Duodenal mucosa (tissue), 2 donors: ENCODE measurements around the gene QTRT2.

Source experiments
- H3K27ac ChIP-seq: one replicate; pipeline ENCODE4 v1.7.0; 2013; ENCODE audit warnings: low read depth, low read length
- H3K27me3 ChIP-seq, 2 donors: one replicate each; pipeline ENCODE4 v1.7.0; 2013; ENCODE audit warnings: low read length in 2 of 2, control low read depth in 1 of 2; ENCODE audit not compliant: insufficient read depth in 2 of 2, control insufficient read depth in 1 of 2
- H3K36me3 ChIP-seq, 2 donors: one replicate each; pipeline ENCODE4 v1.7.0; 2013; ENCODE audit warnings: low read length in 2 of 2, control low read depth in 1 of 2; ENCODE audit not compliant: insufficient read depth in 2 of 2, control insufficient read depth in 1 of 2
- H3K4me1 ChIP-seq, 2 donors: one replicate each; pipeline ENCODE4 v1.7.0; 2013; ENCODE audit warnings: low read length in 2 of 2, control low read depth in 1 of 2; ENCODE audit not compliant: insufficient read depth in 2 of 2, control insufficient read depth in 1 of 2
- H3K4me3 ChIP-seq, 2 donors: one replicate each; pipeline ENCODE4 v1.7.0; 2013; ENCODE audit warnings: low read length in 2 of 2, low read depth in 1 of 2
- H3K9ac ChIP-seq, 2 donors: one replicate each; pipeline ENCODE4 v1.7.0; 2013; ENCODE audit warnings: low read length in 2 of 2, low read depth in 1 of 2
- H3K9me3 ChIP-seq, 2 donors: one replicate each; pipeline ENCODE4 v1.7.0; 2013; ENCODE audit warnings: low read length in 2 of 2, control low read depth in 1 of 2; ENCODE audit not compliant: control insufficient read depth in 1 of 2

The QTRT2 gene

GRCh38 chr3:114076711-114077110, 20.2 kb downstream of the QTRT2 start:
- H3K27me3 ChIP-seq: no peaks in the 10 kb centered on the region
- peaks cover 34 to 89% of the 10 kb centered on the region in 2 donors for H3K36me3 ChIP-seq
- H3K9ac ChIP-seq: no peak overlapping the region
- H3K27ac ChIP-seq: no peak overlapping the region
- no peak overlapping the region for H3K4me3 ChIP-seq
- no peaks in the 10 kb centered on the region for H3K4me1 ChIP-seq
- no peaks in the 10 kb centered on the region for H3K9me3 ChIP-seq

- Histone ChIP-seq H3K9me3 (no peaks in the 10 kb centered on the region), H3K4me1 (no peaks in the 10 kb centered on the region), H3K36me3 (peaks cover 26 to 83% of the 10 kb centered on the region in 2 donors), H3K27me3 (no peaks in the 10 kb centered on the region), H3K9ac (no peak overlapping the region), H3K27ac (no peak overlapping the region), H3K4me3 (no peak overlapping the region)
These were observed 21.6 kb downstream of the QTRT2 start for GRCh38 chr3:114078126-114078525.

- Histone ChIP-seq H3K4me3 (no peak overlapping the region), H3K27me3 (no peaks in the 10 kb centered on the region), H3K4me1 (no peaks in the 10 kb centered on the region), H3K9ac (no peak overlapping the region), H3K36me3 (peaks cover 21 to 74% of the 10 kb centered on the region in 2 donors), H3K9me3 (no peaks in the 10 kb centered on the region), H3K27ac (no peak overlapping the region)
These were observed 23.2 kb downstream of the QTRT2 start for GRCh38 chr3:114079761-114080160.

- Histone ChIP-seq H3K9ac (no peak overlapping the region), H3K27me3 (no peaks in the 10 kb centered on the region), H3K27ac (no peak overlapping the region), H3K36me3 (peaks cover 21 to 71% of the 10 kb centered on the region in 2 donors), H3K4me1 (no peaks in the 10 kb centered on the region), H3K9me3 (no peaks in the 10 kb centered on the region), H3K4me3 (no peak overlapping the region)
These were observed 23.7 kb downstream of the QTRT2 start for GRCh38 chr3:114080201-114080600.

- no peak overlapping the region for H3K9ac ChIP-seq
- H3K27me3 ChIP-seq: no peaks in the 10 kb centered on the region
- H3K27ac ChIP-seq: no peak overlapping the region
- no peaks in the 10 kb centered on the region for H3K9me3 ChIP-seq
- no peak overlapping the region for H3K4me3 ChIP-seq
- H3K4me1 ChIP-seq: no peaks in the 10 kb centered on the region
- peaks cover 26 to 70% of the 10 kb centered on the region in 2 donors for H3K36me3 ChIP-seq
These were observed 24.5 kb downstream of the QTRT2 start for GRCh38 chr3:114081037-114081436.

GRCh38 chr3:114083112-114083511, 26.6 kb downstream of the QTRT2 start:
- Histone ChIP-seq H3K36me3 (peaks cover 16 to 67% of the 10 kb centered on the region in 2 donors), H3K9ac (no peak overlapping the region), H3K9me3 (no peaks in the 10 kb centered on the region), H3K4me1 (no peaks in the 10 kb centered on the region), H3K4me3 (no peak overlapping the region), H3K27me3 (no peaks in the 10 kb centered on the region), H3K27ac (no peak overlapping the region)

GRCh38 chr3:114086356-114086755, 29.8 kb downstream of the QTRT2 start:
- Histone ChIP-seq H3K4me1 (no peaks in the 10 kb centered on the region), H3K9ac (no peak overlapping the region), H3K9me3 (no peaks in the 10 kb centered on the region), H3K27ac (no peak overlapping the region), H3K4me3 (no peak overlapping the region), H3K36me3 (peaks cover 11 to 39% of the 10 kb centered on the region in 2 donors), H3K27me3 (no peaks in the 10 kb centered on the region)

- no peak overlapping the region for H3K4me3 ChIP-seq
- H3K4me1 ChIP-seq: no peaks in the 10 kb centered on the region
- peaks cover 11 to 22% of the 10 kb centered on the region in 2 donors for H3K36me3 ChIP-seq
- H3K27ac ChIP-seq: no peak overlapping the region
- no peak overlapping the region for H3K9ac ChIP-seq
- no peaks in the 10 kb centered on the region for H3K27me3 ChIP-seq
- no peaks in the 10 kb centered on the region for H3K9me3 ChIP-seq
These were observed 33.1 kb downstream of the QTRT2 start for GRCh38 chr3:114089675-114090074.

- Histone ChIP-seq H3K4me1 (no peaks in the 10 kb centered on the region), H3K27me3 (no peaks in the 10 kb centered on the region), H3K9ac (no peak overlapping the region), H3K9me3 (no peaks in the 10 kb centered on the region), H3K36me3 (peaks cover 0 to 4% of the 10 kb centered on the region in 2 donors), H3K4me3 (no peak overlapping the region), H3K27ac (no peak overlapping the region)
These were observed 35.8 kb downstream of the QTRT2 start for GRCh38 chr3:114092151-114093015.

GRCh38 chr3:114093016-114093380, 36.5 kb downstream of the QTRT2 start:
- Histone ChIP-seq H3K9ac (no peak overlapping the region), H3K4me1 (no peaks in the 10 kb centered on the region), H3K27me3 (no peaks in the 10 kb centered on the region), H3K27ac (no peak overlapping the region), H3K4me3 (no peak overlapping the region), H3K9me3 (no peaks in the 10 kb centered on the region), H3K36me3 (no peaks in the 10 kb centered on the region)
